Fibroblast of lung (primary cell): ENCODE measurements around the gene GOLGA7B.

Experiments used
- CTCF ChIP-seq, 2 donors: IDR thresholded peaks in 1 of 2; conservative IDR thresholded peaks in 1 of 2; 1 replicate in 1 of 2; 2 replicates in 1 of 2; pipeline ENCODE4 v1.5.1; 2011 to 2012; ENCODE audit warnings: low read length in 2 of 2, control low read depth in 1 of 2, inconsistent platforms in 1 of 2, low read depth in 1 of 2, mild to moderate bottlenecking in 1 of 2
- EZH2 ChIP-seq: IDR thresholded peaks from 2 replicates; pipeline ENCODE4 v1.5.1; 2012; ENCODE audit warnings: low read length, control low read depth, mild to moderate bottlenecking; ENCODE audit errors: missing control alignments

GRCh38 chr10:97836446-97836845 lies 13.2 kb upstream of the GOLGA7B start:
- TF ChIP-seq CTCF (conservative IDR thresholded peaks at IDR 0.05 in 1 of 2, IDR thresholded peaks at IDR 0.05 in 1 of 2; ENCODE audit: low read depth in 1 of 2, low read length in 2 of 2): no peak
- no peak for TF ChIP-seq EZH2
